Natural killer cell treated with Interleukin-12 subunit alpha and Interleukin-12 subunit beta and Interleukin-15 and Interleukin-18, amount 100 ng/mL, for 72 hours (primary cell): ENCODE data around the gene ACVR1. TPM values are rescaled to one million over a fixed set of nuclear protein-coding genes. Genes with fewer than 3 reads are reported as not detected.

Source experiments
- total RNA-seq, 2 donors: library from RNA; stranded (reverse); gene quantifications; one replicate each; pipeline ENCODE4 v1.2.3, GENCODE V29; 2022

The ACVR1 gene
- total RNA-seq, 2 donors from 2014 or later, result 5.7 to 14.3 TPM

Other genes starting within 250 kb of the ACVR1 start
- 1 to 10 TPM; 1.4 to 1.8 TPM for gene ACVR1C, start 247.5 kb downstream of the ACVR1 start, total RNA-seq
- not detected for gene UPP2, start 225.5 kb upstream of the ACVR1 start, total RNA-seq